ENCODE results near the gene TAC1. TPM values are rescaled to one million over a fixed set of nuclear protein-coding genes. Genes with fewer than 3 reads are reported as not detected.
A peak's percentile ranks its signal among the peaks of the same experiment; 100 is the strongest.

The TAC1 gene
- total and polyA plus RNA-seq, 2 experiments from 2014 or later = 7.5 to 8.7 TPM

GRCh38 chr7:97697396-97697795 is 34.5 kb upstream of the TAC1 start:
- Mint-ChIP-seq H3K36me3 (ENCODE audit: low read depth) (no peaks in the 10 kb centered on the region), H3K4me1 (peaks cover 2% of the 10 kb centered on the region), H3K4me3 (no peak overlapping the region), H3K27ac (no peak overlapping the region), H3K9me3 (peaks cover 6% of the 10 kb centered on the region; the same call in 2 of the 3 replicates), H3K27me3 (ENCODE audit: insufficient read depth, low read depth, poor library complexity) (peaks cover 1% of the 10 kb centered on the region)
- Histone ChIP-seq H3K4me2 (no peak overlapping the region), H3F3A (replicated peaks; ENCODE audit: low read depth) (no peaks in the 10 kb centered on the region), H3K27me3 (ENCODE audit: insufficient read depth) (no peaks in the 10 kb centered on the region), H3K27ac (ENCODE audit: low read depth) (no peak overlapping the region), H3K4me1 (ENCODE audit: insufficient read depth) (peaks cover 4% of the 10 kb centered on the region), H3K36me3 (ENCODE audit: insufficient read depth) (no peaks in the 10 kb centered on the region), H4K20me1 (replicated peaks; ENCODE audit: insufficient read depth) (no peaks in the 10 kb centered on the region), H3K4me3 (no peak overlapping the region), H3K79me2 (replicated peaks; ENCODE audit: insufficient read depth) (no peaks in the 10 kb centered on the region), H3K9me2 (ENCODE audit: insufficient read depth) (no peaks in the 10 kb centered on the region), H2AFZ (no peak overlapping the region; the same call in 1 of the 2 replicates)
- TF ChIP-seq CTCF (conservative IDR thresholded peaks at IDR 0.05; ENCODE audit: low read depth in 2 of 2) (no peak), EZH2phosphoT487 (IDR thresholded peaks at IDR 0.05; ENCODE audit: unreplicated experiment) (no peak), POLR2AphosphoS5 (IDR thresholded peaks at IDR 0.05; ENCODE audit: low read depth) (no peak), ZNF331 (CRISPR knock-in tag; IDR thresholded peaks at IDR 0.05; ENCODE audit: low read depth) (no peak), ZNF114 (CRISPR knock-in tag; IDR thresholded peaks at IDR 0.05) (no peak), EZH2 (IDR thresholded peaks at IDR 0.05; ENCODE audit: low read depth, unreplicated experiment) (no peak), NANOG (IDR thresholded peaks at IDR 0.05; ENCODE audit: borderline replicate concordance) (no peak), REST (IDR thresholded peaks at IDR 0.05; ENCODE audit: unreplicated experiment) (no peak), STAT1 (IDR thresholded peaks at IDR 0.05; ENCODE audit: unreplicated experiment) (no peak), JUNB (IDR thresholded peaks at IDR 0.05; ENCODE audit: unreplicated experiment) (no peak), CREB1 (CRISPR knock-in tag; IDR thresholded peaks at IDR 0.05; ENCODE audit: low read depth) (no peak)
- TF ChIP-seq, protein P1, sequence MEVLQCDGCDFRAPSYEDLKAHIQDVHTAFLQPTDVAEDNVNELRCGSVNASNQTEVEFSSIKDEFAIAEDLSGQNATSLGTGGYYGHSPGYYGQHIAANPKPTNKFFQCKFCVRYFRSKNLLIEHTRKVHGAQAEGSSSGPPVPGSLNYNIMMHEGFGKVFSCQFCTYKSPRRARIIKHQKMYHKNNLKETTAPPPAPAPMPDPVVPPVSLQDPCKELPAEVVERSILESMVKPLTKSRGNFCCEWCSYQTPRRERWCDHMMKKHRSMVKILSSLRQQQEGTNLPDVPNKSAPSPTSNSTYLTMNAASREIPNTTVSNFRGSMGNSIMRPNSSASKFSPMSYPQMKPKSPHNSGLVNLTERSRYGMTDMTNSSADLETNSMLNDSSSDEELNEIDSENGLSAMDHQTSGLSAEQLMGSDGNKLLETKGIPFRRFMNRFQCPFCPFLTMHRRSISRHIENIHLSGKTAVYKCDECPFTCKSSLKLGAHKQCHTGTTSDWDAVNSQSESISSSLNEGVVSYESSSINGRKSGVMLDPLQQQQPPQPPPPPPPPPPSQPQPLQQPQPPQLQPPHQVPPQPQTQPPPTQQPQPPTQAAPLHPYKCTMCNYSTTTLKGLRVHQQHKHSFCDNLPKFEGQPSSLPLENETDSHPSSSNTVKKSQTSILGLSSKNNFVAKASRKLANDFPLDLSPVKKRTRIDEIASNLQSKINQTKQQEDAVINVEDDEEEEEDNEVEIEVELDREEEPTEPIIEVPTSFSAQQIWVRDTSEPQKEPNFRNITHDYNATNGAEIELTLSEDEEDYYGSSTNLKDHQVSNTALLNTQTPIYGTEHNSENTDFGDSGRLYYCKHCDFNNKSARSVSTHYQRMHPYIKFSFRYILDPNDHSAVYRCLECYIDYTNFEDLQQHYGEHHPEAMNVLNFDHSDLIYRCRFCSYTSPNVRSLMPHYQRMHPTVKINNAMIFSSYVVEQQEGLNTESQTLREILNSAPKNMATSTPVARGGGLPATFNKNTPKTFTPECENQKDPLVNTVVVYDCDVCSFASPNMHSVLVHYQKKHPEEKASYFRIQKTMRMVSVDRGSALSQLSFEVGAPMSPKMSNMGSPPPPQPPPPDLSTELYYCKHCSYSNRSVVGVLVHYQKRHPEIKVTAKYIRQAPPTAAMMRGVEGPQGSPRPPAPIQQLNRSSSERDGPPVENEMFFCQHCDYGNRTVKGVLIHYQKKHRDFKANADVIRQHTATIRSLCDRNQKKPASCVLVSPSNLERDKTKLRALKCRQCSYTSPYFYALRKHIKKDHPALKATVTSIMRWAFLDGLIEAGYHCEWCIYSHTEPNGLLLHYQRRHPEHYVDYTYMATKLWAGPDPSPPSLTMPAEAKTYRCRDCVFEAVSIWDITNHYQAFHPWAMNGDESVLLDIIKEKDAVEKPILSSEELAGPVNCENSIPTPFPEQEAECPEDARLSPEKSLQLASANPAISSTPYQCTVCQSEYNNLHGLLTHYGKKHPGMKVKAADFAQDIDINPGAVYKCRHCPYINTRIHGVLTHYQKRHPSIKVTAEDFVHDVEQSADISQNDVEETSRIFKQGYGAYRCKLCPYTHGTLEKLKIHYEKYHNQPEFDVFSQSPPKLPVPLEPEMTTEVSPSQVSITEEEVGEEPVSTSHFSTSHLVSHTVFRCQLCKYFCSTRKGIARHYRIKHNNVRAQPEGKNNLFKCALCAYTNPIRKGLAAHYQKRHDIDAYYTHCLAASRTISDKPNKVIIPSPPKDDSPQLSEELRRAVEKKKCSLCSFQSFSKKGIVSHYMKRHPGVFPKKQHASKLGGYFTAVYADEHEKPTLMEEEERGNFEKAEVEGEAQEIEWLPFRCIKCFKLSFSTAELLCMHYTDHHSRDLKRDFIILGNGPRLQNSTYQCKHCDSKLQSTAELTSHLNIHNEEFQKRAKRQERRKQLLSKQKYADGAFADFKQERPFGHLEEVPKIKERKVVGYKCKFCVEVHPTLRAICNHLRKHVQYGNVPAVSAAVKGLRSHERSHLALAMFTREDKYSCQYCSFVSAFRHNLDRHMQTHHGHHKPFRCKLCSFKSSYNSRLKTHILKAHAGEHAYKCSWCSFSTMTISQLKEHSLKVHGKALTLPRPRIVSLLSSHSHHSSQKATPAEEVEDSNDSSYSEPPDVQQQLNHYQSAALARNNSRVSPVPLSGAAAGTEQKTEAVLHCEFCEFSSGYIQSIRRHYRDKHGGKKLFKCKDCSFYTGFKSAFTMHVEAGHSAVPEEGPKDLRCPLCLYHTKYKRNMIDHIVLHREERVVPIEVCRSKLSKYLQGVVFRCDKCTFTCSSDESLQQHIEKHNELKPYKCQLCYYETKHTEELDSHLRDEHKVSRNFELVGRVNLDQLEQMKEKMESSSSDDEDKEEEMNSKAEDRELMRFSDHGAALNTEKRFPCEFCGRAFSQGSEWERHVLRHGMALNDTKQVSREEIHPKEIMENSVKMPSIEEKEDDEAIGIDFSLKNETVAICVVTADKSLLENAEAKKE (CRISPR knock-in tag; IDR thresholded peaks at IDR 0.05) = no peak
- TF ChIP-seq, protein P2, sequence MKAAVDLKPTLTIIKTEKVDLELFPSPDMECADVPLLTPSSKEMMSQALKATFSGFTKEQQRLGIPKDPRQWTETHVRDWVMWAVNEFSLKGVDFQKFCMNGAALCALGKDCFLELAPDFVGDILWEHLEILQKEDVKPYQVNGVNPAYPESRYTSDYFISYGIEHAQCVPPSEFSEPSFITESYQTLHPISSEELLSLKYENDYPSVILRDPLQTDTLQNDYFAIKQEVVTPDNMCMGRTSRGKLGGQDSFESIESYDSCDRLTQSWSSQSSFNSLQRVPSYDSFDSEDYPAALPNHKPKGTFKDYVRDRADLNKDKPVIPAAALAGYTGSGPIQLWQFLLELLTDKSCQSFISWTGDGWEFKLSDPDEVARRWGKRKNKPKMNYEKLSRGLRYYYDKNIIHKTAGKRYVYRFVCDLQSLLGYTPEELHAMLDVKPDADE (IDR thresholded peaks at IDR 0.05) = no peak
- ATAC-seq (peak; percentile 78), DNase-seq (ENCODE audit: low spot score) (peak; percentile 37)

Measured in GM23338 (cell line).